Stomach (tissue), 4 donors: ENCODE data around the gene SYNDIG1.

ENCODE experiments used
- EP300 ChIP-seq: sonication (generic); formaldehyde crosslinking; IDR thresholded peaks from one replicate; pipeline ENCODE4 v1.6.1; 2017; ENCODE audit warnings: antibody characterized with exemption
- POLR2A ChIP-seq, 4 donors: fragments of 450-650 bp; IDR thresholded peaks; one replicate each; pipeline ENCODE4 v1.6.1; 2016; ENCODE audit warnings: antibody characterized with exemption in 4 of 4, control low read depth in 2 of 4, mild to moderate bottlenecking in 1 of 4, moderate library complexity in 1 of 4
- POLR2AphosphoS5 ChIP-seq, 3 donors: sonication (generic); formaldehyde crosslinking; IDR thresholded peaks; one replicate each; pipeline ENCODE4 v1.6.1; 2016; ENCODE audit warnings: antibody characterized with exemption in 3 of 3
- TF ChIP-seq, protein P1 (sequence below), 7 experiments: fragments of 450-650 bp in 4 of 7; fragments of 200-600 bp in 3 of 7; sonication (generic) in 3 of 7; IDR thresholded peaks; one replicate each; pipeline ENCODE4 v1.5.1; 2016 to 2019; ENCODE audit warnings: antibody characterized with exemption in 7 of 7, control low read depth in 2 of 7, mild to moderate bottlenecking in 1 of 7

DNA sequence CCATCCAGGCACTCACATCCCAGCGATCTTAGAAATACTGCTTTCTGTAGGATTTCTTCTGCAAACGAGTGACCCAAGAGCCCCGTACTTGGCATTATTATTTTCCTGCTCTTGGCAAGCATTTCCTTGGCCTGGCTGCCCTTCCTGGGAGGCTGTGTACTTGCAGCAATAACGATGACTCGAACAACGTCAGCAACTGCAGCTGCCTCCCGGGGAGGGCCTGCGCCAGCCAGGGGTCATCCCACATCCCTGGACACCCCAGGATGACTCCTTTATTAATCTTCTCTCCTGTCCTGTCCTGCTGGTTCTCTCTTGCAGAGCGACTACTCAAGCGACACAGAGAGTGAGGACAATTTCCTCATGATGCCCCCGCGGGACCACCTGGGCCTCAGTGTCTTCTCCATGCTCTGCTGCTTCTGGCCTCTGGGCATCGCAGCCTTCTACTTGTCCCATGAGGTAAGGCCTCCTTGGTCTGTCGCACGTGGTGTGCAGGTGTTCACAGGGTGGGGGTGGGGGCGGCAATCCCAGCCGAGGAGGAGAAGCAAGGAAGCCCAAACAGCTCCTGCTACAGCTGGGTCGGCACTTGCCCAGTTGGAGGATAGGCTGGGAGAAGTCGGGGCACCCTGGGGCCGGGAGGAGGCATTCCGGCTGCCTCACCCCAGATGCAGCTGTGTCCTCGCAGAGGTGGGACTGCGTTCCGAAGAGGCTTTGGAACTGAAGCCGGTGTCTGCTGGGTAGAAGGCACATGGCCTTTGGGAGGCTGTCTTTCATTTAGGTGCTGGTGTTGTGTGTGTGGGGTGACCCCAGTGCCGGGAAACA is 115.3 kb downstream of the SYNDIG1 start:
- TF ChIP-seq, protein P1, sequence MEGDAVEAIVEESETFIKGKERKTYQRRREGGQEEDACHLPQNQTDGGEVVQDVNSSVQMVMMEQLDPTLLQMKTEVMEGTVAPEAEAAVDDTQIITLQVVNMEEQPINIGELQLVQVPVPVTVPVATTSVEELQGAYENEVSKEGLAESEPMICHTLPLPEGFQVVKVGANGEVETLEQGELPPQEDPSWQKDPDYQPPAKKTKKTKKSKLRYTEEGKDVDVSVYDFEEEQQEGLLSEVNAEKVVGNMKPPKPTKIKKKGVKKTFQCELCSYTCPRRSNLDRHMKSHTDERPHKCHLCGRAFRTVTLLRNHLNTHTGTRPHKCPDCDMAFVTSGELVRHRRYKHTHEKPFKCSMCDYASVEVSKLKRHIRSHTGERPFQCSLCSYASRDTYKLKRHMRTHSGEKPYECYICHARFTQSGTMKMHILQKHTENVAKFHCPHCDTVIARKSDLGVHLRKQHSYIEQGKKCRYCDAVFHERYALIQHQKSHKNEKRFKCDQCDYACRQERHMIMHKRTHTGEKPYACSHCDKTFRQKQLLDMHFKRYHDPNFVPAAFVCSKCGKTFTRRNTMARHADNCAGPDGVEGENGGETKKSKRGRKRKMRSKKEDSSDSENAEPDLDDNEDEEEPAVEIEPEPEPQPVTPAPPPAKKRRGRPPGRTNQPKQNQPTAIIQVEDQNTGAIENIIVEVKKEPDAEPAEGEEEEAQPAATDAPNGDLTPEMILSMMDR (IDR thresholded peaks at IDR 0.05): no peak
- TF ChIP-seq POLR2AphosphoS5 (IDR thresholded peaks at IDR 0.05): no peak
- no peak for TF ChIP-seq POLR2A (IDR thresholded peaks at IDR 0.05)
- TF ChIP-seq EP300: no peak
